ENCODE measurements around the gene RHCE.
"Not testable (repeated sequence)": the region's sequence is repeated elsewhere in the genome, so short reads cannot be mapped to it uniquely, and the experiment has no call there.

- TF ChIP-seq CTCF (conservative IDR thresholded peaks at IDR 0.05; ENCODE audit: low read length); EZH2phosphoT487 (IDR thresholded peaks at IDR 0.05; ENCODE audit: borderline replicate concordance, low read depth, low read length): not testable (repeated sequence)
Measured at GRCh38 chr1:25405731-25406305, 14.8 kb downstream of the RHCE start.
